HUDEP-2 (cell line): ENCODE data around the gene ARID1B.
"Not testable (repeated sequence)": the region's sequence is repeated elsewhere in the genome, so short reads cannot be mapped to it uniquely, and the experiment has no call there.

Experiments
- DNase-seq, 76 experiments: peaks; one replicate each; lab custom pipeline; 2025; ENCODE audit not compliant: unreplicated experiment in 76 of 76; lab: John Stamatoyannopoulos, UW

ARID1B gene

DNA sequence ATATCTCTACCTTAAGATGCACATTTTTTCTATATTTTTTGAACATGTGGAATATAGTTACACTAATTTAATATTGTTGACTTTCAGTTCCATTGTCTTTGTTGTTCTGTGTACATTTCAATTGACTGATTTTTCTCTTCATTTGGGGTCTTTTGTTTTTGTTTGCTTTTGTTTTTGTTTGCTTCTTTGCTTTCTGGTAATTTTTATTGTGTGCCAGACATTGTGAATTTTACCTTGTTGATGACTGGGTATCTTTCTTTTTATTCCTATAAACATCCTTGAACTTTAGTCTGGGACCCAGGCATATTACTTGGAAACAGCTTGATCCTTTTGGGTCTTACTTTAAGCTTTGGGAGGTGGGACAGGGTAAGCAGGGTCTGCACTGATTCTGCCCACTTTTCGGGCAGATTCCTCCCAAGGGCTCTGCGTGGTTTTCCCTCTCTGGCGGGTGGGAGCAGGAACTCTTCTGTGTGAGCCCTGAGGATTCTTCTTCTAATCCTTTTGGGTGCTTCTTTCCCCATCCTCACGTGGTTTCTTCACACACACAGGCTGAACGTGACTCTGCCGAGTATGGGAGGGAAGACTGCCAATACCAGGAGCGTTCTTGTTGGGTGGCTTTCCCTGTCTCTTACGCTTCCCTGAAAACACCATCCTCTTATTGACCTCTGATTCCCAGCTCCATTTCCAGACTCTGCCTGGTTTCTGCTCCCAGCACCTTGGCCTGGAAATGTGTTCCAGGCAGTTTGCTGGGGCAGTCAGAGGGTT is 200.5 kb downstream of the ARID1B start:
- DNase-seq = no peak

DNA sequence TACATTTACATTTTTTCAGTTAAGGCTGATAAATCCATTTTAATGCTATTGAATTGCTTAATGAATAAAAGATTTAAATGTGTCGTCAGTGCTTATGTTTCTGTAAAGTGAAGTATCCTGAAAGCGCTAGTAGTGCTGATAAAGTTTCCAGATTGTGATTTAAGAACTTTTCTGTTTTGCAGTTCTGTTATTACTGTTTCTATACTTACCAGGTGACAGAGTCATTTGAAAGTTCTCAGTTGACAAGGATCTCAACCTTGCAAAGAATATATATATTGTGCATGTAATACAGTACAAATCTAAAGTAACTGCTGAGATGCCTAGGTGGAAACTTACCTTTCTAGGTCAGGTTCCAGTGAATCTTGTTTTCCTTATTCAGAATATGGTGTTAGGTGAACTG is 201.8 kb downstream of the ARID1B start:
- no peak for DNase-seq

DNA sequence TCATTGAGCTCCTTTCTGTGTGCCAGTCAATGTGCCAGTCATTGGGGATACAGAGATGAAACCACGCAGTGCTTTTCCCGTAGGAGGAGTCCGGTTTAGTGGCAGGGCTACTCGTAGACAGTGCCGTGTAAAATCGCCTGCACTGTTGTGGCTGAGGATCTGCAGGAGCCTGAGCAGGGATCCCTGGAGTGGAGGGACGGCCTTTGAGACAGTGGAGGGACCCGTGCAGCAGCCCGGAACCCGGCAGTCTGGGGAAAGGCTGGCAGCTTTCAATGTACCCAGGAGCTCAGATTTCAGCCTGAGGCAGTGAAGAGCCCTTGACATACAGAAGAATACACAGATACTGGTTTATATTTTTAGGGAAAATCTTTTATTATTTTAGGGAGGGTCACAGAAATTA is 203.3 kb downstream of the ARID1B start:
- no peak for DNase-seq

DNA sequence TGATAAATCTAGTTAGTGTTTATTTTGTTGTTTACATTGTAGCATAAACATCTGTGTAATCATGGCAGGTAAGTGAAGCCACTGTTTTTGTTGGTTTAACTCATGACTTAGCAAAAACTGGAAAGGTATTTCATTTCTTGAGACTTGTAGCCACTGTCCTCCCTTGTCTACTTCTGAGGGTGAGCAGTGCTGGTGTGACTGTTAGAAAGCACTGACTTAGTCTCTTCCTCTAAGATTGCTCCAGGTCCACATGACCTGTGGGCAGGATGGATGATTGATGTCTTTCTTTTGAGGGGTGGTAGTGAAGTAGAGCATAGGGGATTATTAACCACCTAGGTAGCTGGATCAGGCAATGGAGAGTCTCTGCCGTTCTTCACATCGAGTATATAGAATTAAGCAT is 203.8 kb downstream of the ARID1B start:
- no peak for DNase-seq

DNA sequence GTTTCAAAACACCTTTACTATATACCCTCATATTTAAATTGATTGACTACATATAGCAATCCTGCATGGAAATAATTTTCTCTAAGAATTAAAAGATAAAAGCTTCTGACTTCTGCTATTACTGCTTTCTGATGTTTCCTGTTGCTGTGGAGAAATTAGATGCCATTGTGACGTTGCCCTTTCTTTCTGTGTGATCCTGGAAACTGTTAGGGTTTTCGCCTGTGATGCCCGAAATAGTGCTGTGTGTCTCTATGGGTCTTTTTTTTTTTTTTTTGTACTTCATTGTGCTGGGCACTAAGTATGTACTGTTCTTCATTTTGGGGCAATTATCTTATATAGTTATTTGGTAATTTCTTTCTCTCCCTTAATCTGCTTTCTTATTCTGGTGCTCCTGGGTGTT is 205.0 kb downstream of the ARID1B start:
- no peak for DNase-seq

DNA sequence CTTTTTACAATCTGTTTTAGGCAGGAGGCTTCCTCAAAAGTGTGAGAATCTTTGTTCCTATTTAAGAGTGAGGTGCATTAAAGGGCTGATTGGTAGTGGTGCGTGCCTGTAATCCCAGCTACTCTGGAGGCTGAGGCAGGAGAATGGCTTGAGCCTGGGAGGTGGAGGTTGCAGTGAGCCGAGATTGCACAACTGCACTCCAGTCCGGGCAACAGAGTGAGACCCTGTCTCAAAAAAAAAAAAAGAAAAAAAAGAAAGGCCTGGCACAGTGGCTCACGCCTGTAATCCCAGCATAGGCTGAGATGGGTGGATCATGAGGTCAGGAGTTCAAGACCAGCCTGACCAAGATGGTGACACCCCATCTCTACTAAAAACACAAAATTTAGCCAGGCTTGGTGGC is 205.7 kb downstream of the ARID1B start:
- DNase-seq = not testable (repeated sequence)

DNA sequence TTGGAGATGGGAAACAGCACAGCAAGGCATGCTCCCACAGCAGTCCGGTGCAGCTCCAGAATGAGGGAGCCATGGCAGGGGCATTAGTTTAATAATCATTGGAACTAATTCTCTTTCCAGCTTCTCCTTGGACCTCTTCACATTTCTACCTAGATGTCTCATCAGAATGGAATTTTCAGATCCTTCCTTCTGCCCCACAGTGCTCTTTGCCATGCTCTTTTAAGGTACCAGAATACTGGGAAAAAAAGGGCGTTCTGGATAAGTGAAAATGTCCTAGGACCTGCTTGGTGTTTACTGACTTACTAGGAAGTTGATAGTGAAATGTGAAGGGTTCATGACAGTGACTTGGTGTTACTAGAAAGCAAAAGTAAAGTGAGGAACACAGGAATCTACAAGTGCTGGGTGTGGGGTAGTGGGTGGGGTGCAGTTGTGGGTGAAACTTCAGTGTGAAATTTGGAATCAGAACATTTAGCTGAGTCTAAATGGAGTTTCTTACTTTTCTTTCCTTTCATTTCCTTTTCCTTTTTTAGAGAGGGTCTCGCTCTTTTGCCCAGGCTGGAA is 207.1 kb downstream of the ARID1B start:
- no peak for DNase-seq

DNA sequence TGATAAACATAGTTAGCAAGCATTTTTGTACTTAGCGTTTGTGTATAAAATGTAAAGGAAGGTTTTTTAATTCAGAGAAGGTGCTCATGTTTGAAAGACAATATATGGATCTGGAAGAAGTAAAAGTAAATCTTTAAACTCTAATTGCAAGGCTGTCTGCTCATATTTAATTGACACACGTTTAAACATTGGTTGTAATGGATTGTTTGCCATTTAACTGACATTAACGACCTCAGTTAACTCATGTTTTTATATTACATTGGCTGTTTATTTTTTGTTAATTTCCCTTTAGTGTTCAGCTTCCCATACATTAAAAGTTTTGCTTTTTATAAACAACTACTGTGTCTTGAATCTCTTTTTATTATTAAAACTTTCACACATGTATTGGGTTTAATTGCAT is 208.1 kb downstream of the ARID1B start:
- no peak for DNase-seq

DNA sequence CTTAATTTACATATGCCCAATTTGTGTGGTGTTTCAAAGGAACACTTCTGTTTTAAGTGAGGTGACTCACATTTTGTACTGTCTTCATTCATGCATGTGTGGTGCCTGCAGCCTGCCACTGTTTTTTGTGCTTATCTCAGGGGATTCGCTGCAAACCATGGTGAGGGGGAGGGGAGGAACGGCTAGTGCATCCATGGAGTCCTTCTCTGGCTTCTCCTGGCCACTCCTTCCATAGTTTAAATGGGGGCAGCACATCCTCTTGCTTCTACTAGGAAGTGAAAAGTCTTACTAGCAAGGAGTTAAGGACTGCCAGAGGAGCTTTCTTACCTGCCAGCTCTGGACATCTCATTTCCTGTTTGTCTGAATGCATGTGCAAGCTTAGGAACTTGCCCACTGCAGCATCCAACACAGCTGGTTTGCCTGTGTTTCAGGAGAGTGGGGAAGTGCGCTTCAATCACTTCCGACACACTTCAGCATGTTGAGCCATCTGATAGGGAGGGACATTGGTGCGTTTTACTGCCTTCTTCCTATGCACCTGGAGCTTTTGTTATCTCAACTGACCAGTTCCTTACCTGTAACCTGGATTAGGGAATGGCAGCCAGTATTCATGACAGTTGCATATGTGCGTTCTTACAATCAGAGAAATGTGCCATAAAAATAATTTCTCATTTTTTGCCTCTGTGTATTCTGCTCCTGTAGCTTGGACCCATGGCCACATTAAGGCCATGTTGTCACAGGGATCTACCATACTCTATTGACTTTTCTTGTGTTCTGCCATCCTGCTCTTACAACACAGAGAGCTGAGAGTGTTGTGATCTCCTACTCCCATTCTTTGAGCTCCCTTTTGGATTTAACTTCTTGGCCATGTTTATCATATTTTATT is 211.3 kb downstream of the ARID1B start:
- peak in 12 of 76 experiments; percentile 15 to 34 (median 24) for DNase-seq

DNA sequence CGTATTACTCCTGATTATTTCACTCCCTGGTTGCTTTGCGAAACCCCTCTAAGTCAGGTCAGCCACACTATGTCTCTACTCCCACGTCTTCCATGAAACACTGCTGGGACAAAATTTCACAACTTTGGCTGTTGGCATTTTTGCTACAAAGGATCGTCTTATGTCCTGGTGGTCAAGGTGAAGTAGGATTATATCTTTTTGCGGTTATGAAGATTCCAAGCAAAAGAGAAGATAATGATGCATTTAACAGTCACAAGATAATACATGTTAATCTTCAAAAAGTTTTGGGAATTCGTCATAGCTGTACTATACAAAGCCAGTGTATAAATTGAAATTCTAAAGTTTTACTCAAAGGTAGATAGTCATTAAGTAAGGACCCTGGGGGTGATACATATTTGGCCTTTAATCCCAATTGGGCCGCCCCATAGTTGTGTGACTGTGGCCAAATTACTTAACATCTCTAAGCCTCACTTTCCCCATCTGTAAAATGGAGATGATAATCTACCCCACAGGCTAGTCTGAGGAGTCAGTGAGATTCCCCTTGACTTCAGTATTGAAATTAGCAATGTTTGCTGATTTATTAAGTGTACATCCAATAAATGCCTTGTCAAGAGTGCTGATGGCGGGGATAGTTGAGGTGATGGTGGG is 212.1 kb downstream of the ARID1B start:
- no peak for DNase-seq

DNA sequence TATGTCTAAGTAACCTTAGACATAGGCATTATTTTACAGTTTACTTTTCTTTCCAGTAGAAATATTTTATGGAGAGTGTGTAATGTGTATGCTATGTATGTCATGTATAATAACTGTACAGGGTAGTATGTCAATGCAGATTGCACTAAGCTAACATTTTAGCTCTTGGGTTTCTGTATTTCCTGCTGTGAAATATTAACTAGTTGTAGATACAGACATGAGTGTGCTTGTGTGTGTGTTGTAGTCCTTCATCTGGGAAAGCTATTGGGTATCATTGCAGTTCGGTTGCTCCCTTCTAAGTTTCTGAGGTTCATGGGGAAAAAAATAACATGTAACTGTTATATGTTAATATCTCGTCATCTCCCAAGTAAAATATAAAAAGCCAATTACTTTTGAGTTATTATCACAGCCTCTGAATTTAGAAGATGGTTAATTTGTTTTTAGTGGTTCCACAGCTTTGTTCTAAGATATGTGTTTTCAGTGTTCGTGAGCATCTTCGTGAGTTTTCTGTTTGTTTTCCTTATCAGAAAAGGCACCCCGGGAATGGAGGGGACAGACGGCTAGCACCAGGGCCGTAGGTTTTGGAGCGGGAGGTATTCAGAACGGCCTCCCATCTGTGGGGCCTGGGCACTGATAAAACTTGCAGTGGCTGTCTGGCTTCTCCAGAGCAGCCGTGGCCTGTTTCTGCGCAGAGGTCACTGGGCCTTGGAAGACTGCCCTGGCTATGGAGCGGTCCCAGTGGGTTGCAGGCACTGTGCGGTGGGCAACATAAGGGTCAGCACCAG is 215.0 kb downstream of the ARID1B start:
- peak in 2 of 76 experiments; percentile 13 to 17 for DNase-seq

DNA sequence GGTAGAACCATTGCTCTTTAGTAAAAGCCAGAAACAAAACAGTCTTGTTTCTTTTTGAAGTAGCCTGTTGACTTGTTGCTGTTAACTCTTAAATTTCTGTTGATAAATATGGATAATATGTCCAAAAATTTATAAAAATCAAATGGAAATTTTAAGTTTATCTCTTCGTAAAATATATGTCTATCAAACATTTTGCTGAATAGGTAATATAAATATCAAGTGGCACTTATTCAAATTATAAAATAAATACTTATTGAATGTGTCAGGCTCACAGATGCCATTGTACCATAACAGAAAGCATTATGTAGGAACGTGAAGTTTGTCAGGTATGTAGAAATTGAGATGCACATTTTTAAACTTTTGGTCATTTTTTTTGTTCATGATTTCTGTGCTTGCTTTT is 216.5 kb downstream of the ARID1B start:
- no peak for DNase-seq

DNA sequence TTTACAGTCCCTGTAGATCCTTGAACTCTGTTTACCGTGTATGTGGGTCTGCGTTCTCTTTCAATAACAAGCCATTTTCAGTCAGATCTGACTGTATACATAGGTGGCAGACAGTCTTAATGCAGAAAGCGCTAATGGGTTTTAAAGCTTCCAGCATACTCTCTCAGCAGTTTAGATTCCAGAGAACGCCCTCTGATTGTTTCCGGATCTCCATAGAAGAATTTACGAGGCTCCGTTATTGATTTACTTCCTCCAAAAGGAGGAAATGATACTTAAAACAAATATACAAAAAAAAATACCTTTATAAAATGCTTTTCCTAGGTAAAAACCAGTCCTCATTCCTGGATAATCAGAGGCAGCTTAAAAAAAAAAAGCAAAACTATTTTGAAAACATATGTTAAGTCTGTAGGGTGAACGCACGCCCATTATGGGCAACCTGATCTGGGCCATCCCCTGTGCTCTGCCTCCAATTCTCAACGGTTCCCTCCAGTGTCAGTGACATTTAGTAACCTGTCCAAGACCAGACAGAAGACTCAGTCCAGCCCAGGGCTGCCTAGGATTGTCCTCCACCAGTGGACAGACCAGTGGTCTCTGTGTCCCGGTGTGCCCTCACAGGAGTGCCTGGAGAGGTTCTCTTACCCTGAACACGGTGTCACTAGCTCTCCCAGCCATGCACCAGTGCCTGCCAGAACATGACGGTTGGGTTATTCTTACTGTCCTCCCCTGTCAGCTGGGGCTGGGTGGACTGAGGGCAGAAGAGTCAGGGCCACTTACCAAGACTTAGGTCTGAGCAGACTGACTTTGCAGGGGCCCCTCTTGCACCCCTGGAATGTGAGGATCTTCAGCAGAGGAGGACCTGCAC is 217.3 kb downstream of the ARID1B start:
- DNase-seq = no peak

DNA sequence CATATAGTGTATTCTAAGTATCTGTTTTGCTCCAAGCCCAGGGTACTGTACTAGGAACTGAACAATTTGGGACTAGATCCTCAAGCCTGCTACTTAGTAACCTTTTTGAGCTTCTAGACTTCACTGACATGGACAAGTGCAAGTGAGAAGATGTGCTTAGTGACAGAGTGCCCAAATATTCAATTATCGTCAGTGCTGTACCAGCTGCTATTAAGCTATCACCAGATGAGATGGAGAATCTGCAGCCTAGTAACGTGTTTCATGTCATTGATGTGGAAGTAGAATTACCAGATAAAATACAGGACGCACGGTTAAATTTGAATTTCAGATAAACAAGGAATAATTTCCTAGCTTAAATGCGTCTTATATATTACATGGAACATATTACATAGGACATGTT is 218.3 kb downstream of the ARID1B start:
- no peak for DNase-seq

DNA sequence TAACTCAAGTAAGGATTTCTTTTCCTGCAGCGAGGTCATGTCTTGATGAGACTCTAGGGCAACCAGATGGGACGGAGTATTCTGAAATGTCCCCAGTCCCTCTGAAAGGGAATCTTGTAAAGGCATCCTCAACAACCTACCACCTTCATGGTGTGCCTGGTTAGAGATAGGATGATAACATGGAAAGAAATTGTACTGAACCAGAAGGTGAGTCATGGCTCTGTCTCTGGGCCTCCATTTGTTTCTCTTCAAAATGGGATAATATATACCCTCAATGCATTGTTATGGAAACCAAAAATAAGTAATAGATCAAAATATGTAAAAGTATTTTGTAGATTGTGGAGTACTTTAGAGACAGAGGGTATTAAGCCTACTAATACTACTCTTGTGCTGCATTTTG is 219.1 kb downstream of the ARID1B start:
- DNase-seq = no peak

DNA sequence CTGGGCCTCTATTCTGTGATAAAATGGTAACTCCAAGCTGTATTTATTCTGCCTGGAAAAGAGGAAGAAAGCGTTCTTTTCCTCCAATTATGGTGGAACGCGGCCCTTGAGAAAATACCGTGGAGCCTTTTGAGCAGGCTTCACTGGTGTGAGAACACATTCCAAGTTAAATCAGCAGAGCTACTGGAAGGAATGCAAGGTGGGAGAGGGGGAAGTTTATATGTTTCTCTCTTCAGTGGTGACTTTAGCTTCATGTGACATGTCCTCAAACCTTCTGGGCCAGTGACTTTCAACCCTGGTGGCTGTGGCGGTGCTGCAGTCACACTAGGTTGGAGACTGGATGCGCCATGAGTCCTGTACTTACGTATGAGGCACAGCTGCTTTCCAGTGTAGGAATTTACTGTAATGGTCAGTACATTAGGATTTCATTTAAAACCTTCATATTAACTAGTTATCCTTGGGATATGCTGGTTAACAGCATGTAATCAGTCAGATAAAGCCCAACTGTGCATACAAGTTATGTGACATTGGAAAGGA is 221.7 kb downstream of the ARID1B start:
- no peak for DNase-seq

DNA sequence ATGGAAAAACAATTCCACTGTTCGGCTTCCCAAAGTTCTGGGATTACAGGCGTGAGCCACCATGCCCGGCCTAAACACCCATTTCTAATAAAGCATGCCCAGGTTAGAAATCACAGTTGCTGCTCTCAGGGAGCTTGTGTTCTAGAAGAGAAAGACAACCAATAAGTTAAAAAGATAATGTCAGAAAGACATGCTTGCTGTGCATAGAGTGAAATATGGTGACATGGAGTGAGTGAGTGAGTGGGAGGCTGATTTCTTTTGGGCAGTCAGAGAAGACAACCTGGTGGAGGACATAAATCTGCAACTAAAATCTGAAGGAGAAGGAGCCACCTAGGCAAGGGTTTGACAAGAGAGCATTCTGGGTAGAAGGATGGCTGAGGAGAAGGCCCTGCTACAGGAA is 222.6 kb downstream of the ARID1B start:
- DNase-seq = no peak

DNA sequence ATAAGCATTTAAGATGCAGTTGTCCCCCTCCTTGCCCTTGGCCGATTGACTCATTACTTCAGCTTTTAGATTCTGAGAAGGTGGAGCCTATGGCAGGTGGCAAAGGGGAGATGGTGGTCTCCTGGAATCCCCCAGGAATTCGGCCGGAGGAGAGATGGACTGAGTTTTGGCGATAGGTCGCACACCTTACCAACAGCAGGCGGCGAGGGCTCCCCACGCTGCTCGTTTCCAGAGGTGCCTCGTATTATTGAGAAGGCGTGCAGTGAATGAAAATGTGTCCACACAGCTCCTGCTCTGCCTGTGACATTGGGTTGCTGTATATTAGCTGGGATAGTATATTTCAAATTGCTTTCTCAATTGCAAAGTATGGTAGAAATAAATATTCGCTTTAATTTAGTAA is 224.5 kb downstream of the ARID1B start:
- DNase-seq = no peak

DNA sequence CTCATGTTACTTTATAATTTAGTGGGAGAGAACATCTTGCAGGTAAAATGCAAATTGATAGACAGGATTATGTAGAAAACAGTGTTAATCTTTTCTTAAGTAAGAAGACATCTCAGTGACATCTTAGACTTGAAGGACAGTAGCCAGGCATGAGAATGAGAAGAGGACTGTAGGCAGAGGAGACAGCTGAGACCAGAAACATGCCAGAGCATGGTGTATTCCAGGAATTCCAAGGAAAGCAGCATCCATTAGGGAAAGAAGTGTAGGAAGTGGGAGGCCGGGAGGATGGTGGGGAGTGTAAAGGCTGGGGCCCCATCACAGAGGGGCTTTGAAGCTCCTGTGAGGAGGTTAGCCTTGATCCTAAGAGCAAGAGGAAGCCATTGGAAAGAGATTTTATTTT is 225.6 kb downstream of the ARID1B start:
- DNase-seq = no peak
